OCI-LY7 (cell line): ENCODE data around the gene TMEM30B. TPM values are rescaled to one million over a fixed set of nuclear protein-coding genes. Genes with fewer than 3 reads are reported as not detected.
A peak's percentile ranks its signal among the peaks of the same experiment; 100 is the strongest.

ENCODE experiments used
- BruUV-seq: library from RNA; stranded (reverse); fragments of 400-500 nt; replicated peaks from 2 replicates; lab custom pipeline; 2021; lab: Mats Ljungman, UMichigan
- CTCF ChIA-PET: fragments of 300-600 bp; sonication (Branson Sonifier 250); formaldehyde crosslinking; loops from one replicate; lab custom pipeline; 2022; ENCODE audit warnings: antibody characterized with exemption; ENCODE audit not compliant: unreplicated experiment; lab: Charles Lee
- POLR2A ChIA-PET: fragments of 300-600 bp; sonication (Branson Sonifier 250); formaldehyde crosslinking; loops from one replicate; lab custom pipeline; 2022; ENCODE audit warnings: antibody characterized with exemption; lab: Charles Lee
- DNase-seq: peaks from one replicate; pipeline ENCODE4 v3.0.0-alpha.2; 2015; ENCODE audit warnings: low spot score
- H2AFZ ChIP-seq: fragments of 200-600 bp; sonication (generic), shearing (Covaris generic); 2 replicates; pipeline ENCODE4 v1.6.1; 2014; ENCODE audit warnings: mild to moderate bottlenecking, antibody characterized with exemption, low read length, moderate library complexity
- H3K27ac ChIP-seq: fragments of 200-600 bp; sonication (generic); 2 replicates; pipeline ENCODE4 v1.5.1; 2014; ENCODE audit warnings: mixed run types, low read depth, mild to moderate bottlenecking, moderate library complexity, low read length, inconsistent platforms; ENCODE audit not compliant: poor library complexity, severe bottlenecking
- H3K36me3 ChIP-seq: fragments of 200-600 bp; sonication (generic); 2 replicates; pipeline ENCODE4 v1.6.1; 2014; ENCODE audit warnings: mild to moderate bottlenecking, antibody characterized with exemption, low read length, moderate library complexity, mixed read lengths; ENCODE audit not compliant: insufficient read depth
- H3K4me1 ChIP-seq: fragments of 200-600 bp; sonication (generic); 2 replicates; pipeline ENCODE4 v1.5.1; 2014; ENCODE audit warnings: mild to moderate bottlenecking, low read length; ENCODE audit not compliant: insufficient read depth, poor library complexity, severe bottlenecking
- H3K4me2 ChIP-seq: fragments of 200-600 bp; sonication (generic); 2 replicates; pipeline ENCODE4 v1.6.1; 2014; ENCODE audit warnings: mild to moderate bottlenecking, low read length
- H3K4me3 ChIP-seq: fragments of 200-600 bp; sonication (generic); 2 replicates; pipeline ENCODE4 v1.5.1; 2014; ENCODE audit warnings: mild to moderate bottlenecking, low read depth, low read length; ENCODE audit not compliant: poor library complexity, severe bottlenecking
- H3K79me2 ChIP-seq: fragments of 200-600 bp; sonication (generic); 2 replicates; pipeline ENCODE4 v1.6.1; 2016; ENCODE audit warnings: low read depth, mild to moderate bottlenecking, low read length, moderate library complexity, mixed read lengths; ENCODE audit not compliant: insufficient read depth
- H3K9me2 ChIP-seq: fragments of 200-600 bp; sonication (generic); 2 replicates; pipeline ENCODE4 v1.6.1; 2016; ENCODE audit warnings: mild to moderate bottlenecking, low read length, mixed read lengths; ENCODE audit not compliant: insufficient read depth
- H3K9me3 ChIP-seq: fragments of 200-600 bp; sonication (generic); 2 replicates; pipeline ENCODE4 v1.6.1; 2014; ENCODE audit warnings: mild to moderate bottlenecking, mixed run types, low read length, mixed read lengths
- H4K20me1 ChIP-seq: fragments of 200-600 bp; sonication (generic); 2 replicates; pipeline ENCODE4 v1.6.1; 2014; ENCODE audit warnings: mild to moderate bottlenecking, antibody characterized with exemption, low read length, moderate library complexity, mixed read lengths; ENCODE audit not compliant: insufficient read depth
- EZH2phosphoT487 ChIP-seq: fragments of 200-600 bp; sonication (generic); IDR thresholded peaks from 2 replicates; pipeline ENCODE4 v1.6.1; 2018; ENCODE audit warnings: low read depth, borderline replicate concordance, mild to moderate bottlenecking, mixed run types, antibody characterized with exemption, low read length, moderate library complexity, mixed read lengths
- intact Hi-C: fragments of 100-400 bp; cut with micrococcal nuclease; formaldehyde crosslinking; loops from one replicate; pipeline ENCODE4 v1.10.0; 2022; ENCODE audit not compliant: unreplicated experiment
- total RNA-seq, 2 experiments: library from RNA; depleted of rRNA in 1 of 2; stranded (reverse); fragments of >200 nt in 1 of 2; shearing (Covaris generic) in 1 of 2; gene quantifications; 2 replicates each; pipeline ENCODE4 v1.2.3, GENCODE V29; 2014 to 2022
- TF ChIP-seq, protein P1 (sequence below): fragments of 200-600 bp; sonication (generic); conservative IDR thresholded peaks from 2 replicates; pipeline ENCODE4 v1.5.1; 2014; ENCODE audit warnings: mild to moderate bottlenecking, antibody characterized with exemption, low read length, moderate library complexity, mixed read lengths

The TMEM30B gene
- total RNA-seq, 2 experiments from 2014 or later = not detected

GRCh38 chr14:61254808-61255526, 26.2 kb downstream of the TMEM30B start:
- TF ChIP-seq, protein P1, sequence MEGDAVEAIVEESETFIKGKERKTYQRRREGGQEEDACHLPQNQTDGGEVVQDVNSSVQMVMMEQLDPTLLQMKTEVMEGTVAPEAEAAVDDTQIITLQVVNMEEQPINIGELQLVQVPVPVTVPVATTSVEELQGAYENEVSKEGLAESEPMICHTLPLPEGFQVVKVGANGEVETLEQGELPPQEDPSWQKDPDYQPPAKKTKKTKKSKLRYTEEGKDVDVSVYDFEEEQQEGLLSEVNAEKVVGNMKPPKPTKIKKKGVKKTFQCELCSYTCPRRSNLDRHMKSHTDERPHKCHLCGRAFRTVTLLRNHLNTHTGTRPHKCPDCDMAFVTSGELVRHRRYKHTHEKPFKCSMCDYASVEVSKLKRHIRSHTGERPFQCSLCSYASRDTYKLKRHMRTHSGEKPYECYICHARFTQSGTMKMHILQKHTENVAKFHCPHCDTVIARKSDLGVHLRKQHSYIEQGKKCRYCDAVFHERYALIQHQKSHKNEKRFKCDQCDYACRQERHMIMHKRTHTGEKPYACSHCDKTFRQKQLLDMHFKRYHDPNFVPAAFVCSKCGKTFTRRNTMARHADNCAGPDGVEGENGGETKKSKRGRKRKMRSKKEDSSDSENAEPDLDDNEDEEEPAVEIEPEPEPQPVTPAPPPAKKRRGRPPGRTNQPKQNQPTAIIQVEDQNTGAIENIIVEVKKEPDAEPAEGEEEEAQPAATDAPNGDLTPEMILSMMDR = no peak
- TF ChIP-seq EZH2phosphoT487 = no peak
- no peak overlapping the region for H3K27ac ChIP-seq
- H2AFZ ChIP-seq = 0 out of 2 replicates have a peak overlapping the region, but pooled peaks have one; percentile 2
- H3K79me2 ChIP-seq = no peaks in the 10 kb centered on the region
- peaks cover 23% of the 10 kb centered on the region for H3K4me1 ChIP-seq
- BruUV-seq = no TSS peak
- CTCF ChIA-PET = no interaction called here
- no peaks in the 10 kb centered on the region for H3K36me3 ChIP-seq
- H3K4me3 ChIP-seq = no peak overlapping the region
- no peaks in the 10 kb centered on the region for H4K20me1 ChIP-seq
- H3K9me3 ChIP-seq = no peaks in the 10 kb centered on the region
- POLR2A ChIA-PET = interaction anchor here (0.6 to 1.7 kb wide), 5 partner anchors 8 to 630 kb away, joined by 3 to 6 read pairs (median 4); no protein-coding TSS in a partner anchor
- no peak overlapping the region for H3K4me2 ChIP-seq
- H3K9me2 ChIP-seq = no peaks in the 10 kb centered on the region
- DNase-seq = no peak
- intact Hi-C loops = loop anchor here (5.0 to 10.0 kb wide), 5 partner anchors 520 to 1060 kb away; partner anchors contain the start of gene MNAT1

DNA sequence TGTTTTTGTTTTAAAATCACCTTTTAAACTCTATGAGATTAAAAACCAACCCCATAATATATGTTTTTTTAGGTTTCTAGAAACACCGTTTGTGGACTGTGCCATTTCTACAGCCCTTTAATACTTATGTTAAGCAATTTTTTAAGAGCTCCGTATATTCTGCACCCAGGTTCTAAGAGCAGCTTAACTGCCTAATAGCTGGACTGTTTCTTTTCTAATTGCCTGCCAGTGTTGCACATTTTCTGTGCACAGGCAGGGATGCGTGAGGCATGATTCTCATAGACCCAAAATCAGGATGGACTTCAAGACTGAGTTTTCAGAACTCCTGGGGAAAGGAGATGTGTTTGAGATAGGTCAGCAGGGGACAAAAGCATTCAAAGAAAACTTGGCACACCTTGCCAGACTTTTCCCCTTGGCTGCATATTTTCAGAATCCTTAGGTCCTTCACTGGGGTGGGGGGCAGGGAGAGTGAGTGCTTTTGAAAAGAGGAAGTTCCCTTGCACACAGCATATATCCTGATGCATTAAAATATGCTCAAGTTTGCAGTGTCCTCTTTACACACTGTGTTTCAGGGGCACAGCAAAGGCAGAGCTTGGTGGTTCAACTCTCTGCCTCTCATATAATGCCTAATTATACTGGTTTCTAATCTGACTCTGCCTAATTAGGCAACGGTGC, 27.9 kb downstream of the TMEM30B start:
- DNase-seq = peak; percentile 76

More for the DNA sequence above, 27.9 kb downstream of the TMEM30B start:
- peak overlapping the region; percentile 69 for H3K27ac ChIP-seq
- CTCF ChIA-PET = interaction anchor here (0.5 to 1.0 kb wide), 3 partner anchors 220 to 692 kb away, joined by 3 to 4 read pairs (median 3); no protein-coding TSS in a partner anchor
- POLR2A ChIA-PET = interaction anchor here (0.6 to 1.7 kb wide), 7 partner anchors 10 to 628 kb away, joined by 3 to 6 read pairs (median 3); no protein-coding TSS in a partner anchor
- H3K4me3 ChIP-seq = peak overlapping the region; percentile 40
- H3K4me1 ChIP-seq = peaks cover 23% of the 10 kb centered on the region
- H3K36me3 ChIP-seq = no peaks in the 10 kb centered on the region
- peak overlapping the region; percentile 100 for H2AFZ ChIP-seq
- H4K20me1 ChIP-seq = no peaks in the 10 kb centered on the region
- H3K79me2 ChIP-seq = no peaks in the 10 kb centered on the region
- BruUV-seq = no TSS peak
- TF ChIP-seq, protein P1 = peak; percentile 52; the same call in 1 of the 2 replicates
- no peak for TF ChIP-seq EZH2phosphoT487
- H3K4me2 ChIP-seq = peak overlapping the region; percentile 72
- no peaks in the 10 kb centered on the region for H3K9me2 ChIP-seq
- intact Hi-C loops = loop anchor here (1.0 to 10.0 kb wide), 7 partner anchors 173 to 1058 kb away; partner anchors contain the start of gene MNAT1
- no peaks in the 10 kb centered on the region for H3K9me3 ChIP-seq
